ENCODE results near the gene FFAR3. TPM values are rescaled to one million over a fixed set of nuclear protein-coding genes. Genes with fewer than 3 reads are reported as not detected.

FFAR3 gene
- total and polyA plus RNA-seq, 2 of the 13 experiments (the other 11 are each of a cell fraction or from before 2014, with no cell fraction given): not detected

- no peak for TF ChIP-seq TSC22D2 (CRISPR knock-in tag; IDR thresholded peaks at IDR 0.05; ENCODE audit: borderline replicate concordance)
- peak; percentile 21 to 48; a peak in 1 of 4 replicates for TF ChIP-seq HMGXB4 (CRISPR knock-in tag; IDR thresholded peaks at IDR 0.05; ENCODE audit: borderline replicate concordance in 1 of 2, low read depth in 1 of 2)
- TF ChIP-seq ZNF563 (CRISPR knock-in tag; IDR thresholded peaks at IDR 0.05): peak; percentile 57; the same call in 1 of the 2 replicates
- TF ChIP-seq FIP1L1 (IDR thresholded peaks at IDR 0.05; ENCODE audit: borderline replicate concordance, insufficient read depth, low read depth, low read length): no peak
- TF ChIP-seq FOXK2 (IDR thresholded peaks at IDR 0.05): no peak
- no peak for TF ChIP-seq ETS1 (CRISPR knock-in tag; IDR thresholded peaks at IDR 0.05)
- 0 out of 2 replicates have a peak, but pooled peaks have one; percentile 28 for TF ChIP-seq ZNF335 (CRISPR knock-in tag; IDR thresholded peaks at IDR 0.05)
- TF ChIP-seq ZBTB3 (CRISPR knock-in tag; IDR thresholded peaks at IDR 0.05; ENCODE audit: borderline replicate concordance, low read depth): no peak
- no peak for TF ChIP-seq WIZ (CRISPR knock-in tag; IDR thresholded peaks at IDR 0.05)
- peak; percentile 74 for TF ChIP-seq CREM (IDR thresholded peaks at IDR 0.05)
- TF ChIP-seq CREM (CRISPR knock-in tag; IDR thresholded peaks at IDR 0.05): no peak
- TF ChIP-seq, protein P1, sequence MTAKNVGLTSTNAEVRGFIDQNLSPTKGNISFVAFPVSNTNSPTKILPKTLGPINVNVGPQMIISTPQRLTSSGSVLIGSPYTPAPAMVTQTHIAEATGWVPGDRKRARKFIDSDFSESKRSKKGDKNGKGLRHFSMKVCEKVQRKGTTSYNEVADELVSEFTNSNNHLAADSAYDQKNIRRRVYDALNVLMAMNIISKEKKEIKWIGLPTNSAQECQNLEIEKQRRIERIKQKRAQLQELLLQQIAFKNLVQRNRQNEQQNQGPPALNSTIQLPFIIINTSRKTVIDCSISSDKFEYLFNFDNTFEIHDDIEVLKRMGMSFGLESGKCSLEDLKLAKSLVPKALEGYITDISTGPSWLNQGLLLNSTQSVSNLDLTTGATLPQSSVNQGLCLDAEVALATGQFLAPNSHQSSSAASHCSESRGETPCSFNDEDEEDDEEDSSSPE (CRISPR knock-in tag; IDR thresholded peaks at IDR 0.05): peak; percentile 82
- TF ChIP-seq ADNP (CRISPR knock-in tag; IDR thresholded peaks at IDR 0.05): no peak
- TF ChIP-seq, protein P2, sequence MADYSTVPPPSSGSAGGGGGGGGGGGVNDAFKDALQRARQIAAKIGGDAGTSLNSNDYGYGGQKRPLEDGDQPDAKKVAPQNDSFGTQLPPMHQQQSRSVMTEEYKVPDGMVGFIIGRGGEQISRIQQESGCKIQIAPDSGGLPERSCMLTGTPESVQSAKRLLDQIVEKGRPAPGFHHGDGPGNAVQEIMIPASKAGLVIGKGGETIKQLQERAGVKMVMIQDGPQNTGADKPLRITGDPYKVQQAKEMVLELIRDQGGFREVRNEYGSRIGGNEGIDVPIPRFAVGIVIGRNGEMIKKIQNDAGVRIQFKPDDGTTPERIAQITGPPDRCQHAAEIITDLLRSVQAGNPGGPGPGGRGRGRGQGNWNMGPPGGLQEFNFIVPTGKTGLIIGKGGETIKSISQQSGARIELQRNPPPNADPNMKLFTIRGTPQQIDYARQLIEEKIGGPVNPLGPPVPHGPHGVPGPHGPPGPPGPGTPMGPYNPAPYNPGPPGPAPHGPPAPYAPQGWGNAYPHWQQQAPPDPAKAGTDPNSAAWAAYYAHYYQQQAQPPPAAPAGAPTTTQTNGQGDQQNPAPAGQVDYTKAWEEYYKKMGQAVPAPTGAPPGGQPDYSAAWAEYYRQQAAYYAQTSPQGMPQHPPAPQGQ (CRISPR knock-in tag; IDR thresholded peaks at IDR 0.05; ENCODE audit: borderline replicate concordance): no peak
- TF ChIP-seq, protein P3, sequence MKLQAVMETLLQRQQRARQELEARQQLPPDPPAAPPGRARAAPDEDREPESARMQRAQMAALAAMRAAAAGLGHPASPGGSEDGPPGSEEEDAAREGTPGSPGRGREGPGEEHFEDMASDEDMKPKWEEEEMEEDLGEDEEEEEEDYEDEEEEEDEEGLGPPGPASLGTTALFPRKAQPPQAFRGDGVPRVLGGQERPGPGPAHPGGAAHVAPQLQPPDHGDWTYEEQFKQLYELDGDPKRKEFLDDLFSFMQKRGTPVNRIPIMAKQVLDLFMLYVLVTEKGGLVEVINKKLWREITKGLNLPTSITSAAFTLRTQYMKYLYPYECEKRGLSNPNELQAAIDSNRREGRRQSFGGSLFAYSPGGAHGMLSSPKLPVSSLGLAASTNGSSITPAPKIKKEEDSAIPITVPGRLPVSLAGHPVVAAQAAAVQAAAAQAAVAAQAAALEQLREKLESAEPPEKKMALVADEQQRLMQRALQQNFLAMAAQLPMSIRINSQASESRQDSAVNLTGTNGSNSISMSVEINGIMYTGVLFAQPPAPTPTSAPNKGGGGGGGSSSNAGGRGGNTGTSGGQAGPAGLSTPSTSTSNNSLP (IDR thresholded peaks at IDR 0.05; ENCODE audit: low read depth, low read length): peak; percentile 73
- TF ChIP-seq ZNF3 (CRISPR knock-in tag; IDR thresholded peaks at IDR 0.05): no peak
- TF ChIP-seq, protein P4, sequence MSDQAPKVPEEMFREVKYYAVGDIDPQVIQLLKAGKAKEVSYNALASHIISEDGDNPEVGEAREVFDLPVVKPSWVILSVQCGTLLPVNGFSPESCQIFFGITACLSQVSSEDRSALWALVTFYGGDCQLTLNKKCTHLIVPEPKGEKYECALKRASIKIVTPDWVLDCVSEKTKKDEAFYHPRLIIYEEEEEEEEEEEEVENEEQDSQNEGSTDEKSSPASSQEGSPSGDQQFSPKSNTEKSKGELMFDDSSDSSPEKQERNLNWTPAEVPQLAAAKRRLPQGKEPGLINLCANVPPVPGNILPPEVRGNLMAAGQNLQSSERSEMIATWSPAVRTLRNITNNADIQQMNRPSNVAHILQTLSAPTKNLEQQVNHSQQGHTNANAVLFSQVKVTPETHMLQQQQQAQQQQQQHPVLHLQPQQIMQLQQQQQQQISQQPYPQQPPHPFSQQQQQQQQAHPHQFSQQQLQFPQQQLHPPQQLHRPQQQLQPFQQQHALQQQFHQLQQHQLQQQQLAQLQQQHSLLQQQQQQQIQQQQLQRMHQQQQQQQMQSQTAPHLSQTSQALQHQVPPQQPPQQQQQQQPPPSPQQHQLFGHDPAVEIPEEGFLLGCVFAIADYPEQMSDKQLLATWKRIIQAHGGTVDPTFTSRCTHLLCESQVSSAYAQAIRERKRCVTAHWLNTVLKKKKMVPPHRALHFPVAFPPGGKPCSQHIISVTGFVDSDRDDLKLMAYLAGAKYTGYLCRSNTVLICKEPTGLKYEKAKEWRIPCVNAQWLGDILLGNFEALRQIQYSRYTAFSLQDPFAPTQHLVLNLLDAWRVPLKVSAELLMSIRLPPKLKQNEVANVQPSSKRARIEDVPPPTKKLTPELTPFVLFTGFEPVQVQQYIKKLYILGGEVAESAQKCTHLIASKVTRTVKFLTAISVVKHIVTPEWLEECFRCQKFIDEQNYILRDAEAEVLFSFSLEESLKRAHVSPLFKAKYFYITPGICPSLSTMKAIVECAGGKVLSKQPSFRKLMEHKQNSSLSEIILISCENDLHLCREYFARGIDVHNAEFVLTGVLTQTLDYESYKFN (CRISPR knock-in tag; conservative IDR thresholded peaks at IDR 0.05): peak; percentile 87
These were observed 22.3 kb downstream of the FFAR3 start (continued) for GRCh38 chr19:35380450-35381124.
